Measurements from ENCODE around the gene AMBRA1.

- TF ChIP-seq, protein P1, sequence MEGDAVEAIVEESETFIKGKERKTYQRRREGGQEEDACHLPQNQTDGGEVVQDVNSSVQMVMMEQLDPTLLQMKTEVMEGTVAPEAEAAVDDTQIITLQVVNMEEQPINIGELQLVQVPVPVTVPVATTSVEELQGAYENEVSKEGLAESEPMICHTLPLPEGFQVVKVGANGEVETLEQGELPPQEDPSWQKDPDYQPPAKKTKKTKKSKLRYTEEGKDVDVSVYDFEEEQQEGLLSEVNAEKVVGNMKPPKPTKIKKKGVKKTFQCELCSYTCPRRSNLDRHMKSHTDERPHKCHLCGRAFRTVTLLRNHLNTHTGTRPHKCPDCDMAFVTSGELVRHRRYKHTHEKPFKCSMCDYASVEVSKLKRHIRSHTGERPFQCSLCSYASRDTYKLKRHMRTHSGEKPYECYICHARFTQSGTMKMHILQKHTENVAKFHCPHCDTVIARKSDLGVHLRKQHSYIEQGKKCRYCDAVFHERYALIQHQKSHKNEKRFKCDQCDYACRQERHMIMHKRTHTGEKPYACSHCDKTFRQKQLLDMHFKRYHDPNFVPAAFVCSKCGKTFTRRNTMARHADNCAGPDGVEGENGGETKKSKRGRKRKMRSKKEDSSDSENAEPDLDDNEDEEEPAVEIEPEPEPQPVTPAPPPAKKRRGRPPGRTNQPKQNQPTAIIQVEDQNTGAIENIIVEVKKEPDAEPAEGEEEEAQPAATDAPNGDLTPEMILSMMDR (IDR thresholded peaks at IDR 0.05; ENCODE audit: insufficient read depth, low read length), result no peak
- no peak for TF ChIP-seq GABPA (IDR thresholded peaks at IDR 0.05; ENCODE audit: low read depth)
Observed at GRCh38 chr11:46472662-46472994, 121.2 kb downstream of the AMBRA1 start.
